Esophagus muscularis mucosa (tissue), 4 donors: ENCODE results near the gene MYOM3.

Experiments
- CTCF ChIP-seq, 3 experiments: fragments of 200-600 bp in 2 of 3; fragments of 450-650 bp in 1 of 3; sonication (generic) in 2 of 3; IDR thresholded peaks; one replicate each; pipeline ENCODE4 v1.5.1; 2017 to 2019; ENCODE audit warnings: antibody characterized with exemption in 3 of 3, mild to moderate bottlenecking in 2 of 3, moderate library complexity in 1 of 3
- EP300 ChIP-seq: sonication (generic); formaldehyde crosslinking; IDR thresholded peaks from one replicate; pipeline ENCODE4 v1.6.1; 2017; ENCODE audit warnings: antibody characterized with exemption
- POLR2A ChIP-seq: fragments of 450-650 bp; IDR thresholded peaks from one replicate; pipeline ENCODE4 v1.6.1; 2017; ENCODE audit warnings: antibody characterized with exemption, moderate library complexity, mild to moderate bottlenecking, low read depth
- POLR2AphosphoS5 ChIP-seq, 2 donors: sonication (generic); formaldehyde crosslinking; IDR thresholded peaks; one replicate each; pipeline ENCODE4 v1.6.1; 2017; ENCODE audit warnings: antibody characterized with exemption in 2 of 2

GRCh38 chr1:24134376-24134775 is 22.4 kb upstream of the MYOM3 start:
- TF ChIP-seq CTCF (IDR thresholded peaks at IDR 0.05) (no peak), POLR2A (no peak), POLR2AphosphoS5 (IDR thresholded peaks at IDR 0.05) (no peak), EP300 (no peak)
